Measurements from ENCODE around the gene BCO2.

- no peak for TF ChIP-seq POLR2A (IDR thresholded peaks at IDR 0.05)
- TF ChIP-seq, protein P1, sequence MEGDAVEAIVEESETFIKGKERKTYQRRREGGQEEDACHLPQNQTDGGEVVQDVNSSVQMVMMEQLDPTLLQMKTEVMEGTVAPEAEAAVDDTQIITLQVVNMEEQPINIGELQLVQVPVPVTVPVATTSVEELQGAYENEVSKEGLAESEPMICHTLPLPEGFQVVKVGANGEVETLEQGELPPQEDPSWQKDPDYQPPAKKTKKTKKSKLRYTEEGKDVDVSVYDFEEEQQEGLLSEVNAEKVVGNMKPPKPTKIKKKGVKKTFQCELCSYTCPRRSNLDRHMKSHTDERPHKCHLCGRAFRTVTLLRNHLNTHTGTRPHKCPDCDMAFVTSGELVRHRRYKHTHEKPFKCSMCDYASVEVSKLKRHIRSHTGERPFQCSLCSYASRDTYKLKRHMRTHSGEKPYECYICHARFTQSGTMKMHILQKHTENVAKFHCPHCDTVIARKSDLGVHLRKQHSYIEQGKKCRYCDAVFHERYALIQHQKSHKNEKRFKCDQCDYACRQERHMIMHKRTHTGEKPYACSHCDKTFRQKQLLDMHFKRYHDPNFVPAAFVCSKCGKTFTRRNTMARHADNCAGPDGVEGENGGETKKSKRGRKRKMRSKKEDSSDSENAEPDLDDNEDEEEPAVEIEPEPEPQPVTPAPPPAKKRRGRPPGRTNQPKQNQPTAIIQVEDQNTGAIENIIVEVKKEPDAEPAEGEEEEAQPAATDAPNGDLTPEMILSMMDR (IDR thresholded peaks at IDR 0.05) = no peak
Measured at GRCh38 chr11:112223121-112223520, 47.8 kb downstream of the BCO2 start.

Data from adrenal gland (tissue), 5 donors.